ENCODE results near the gene WDR46. TPM values are rescaled to one million over a fixed set of nuclear protein-coding genes. Genes with fewer than 3 reads are reported as not detected.
A peak's percentile ranks its signal among the peaks of the same experiment; 100 is the strongest.

WDR46 gene
- total RNA-seq, 1 donor from 2014 or later = 31.1 TPM

- H3K4me3 Mint-ChIP-seq = peak within 1 kb of the TSS; percentile 98
- no peaks in the 10 kb centered on the region for H3K9me3 Mint-ChIP-seq
- peaks cover 21% of the 10 kb centered on the region for H4K20me1 ChIP-seq (ENCODE audit: low read depth)
- no peaks in the 10 kb centered on the region for H3K9me3 ChIP-seq (ENCODE audit: low read depth)
- H3K27ac ChIP-seq = peak within 1 kb of the TSS; percentile 65
- peak within 1 kb of the TSS; percentile 75 for H2AFZ ChIP-seq (replicated peaks)
- peak within 1 kb of the TSS; percentile 71 for H3K4me2 ChIP-seq
- no peaks in the 10 kb centered on the region for H3K36me3 ChIP-seq
- H3K9ac ChIP-seq = no peak within 1 kb of the TSS
- peak within 1 kb of the TSS; percentile 77 for H3K4me3 ChIP-seq
- no peak for TF ChIP-seq EZH2 (IDR thresholded peaks at IDR 0.05)
- TF ChIP-seq EZH2phosphoT487 (IDR thresholded peaks at IDR 0.05) = no peak
- TF ChIP-seq CTCF (IDR thresholded peaks at IDR 0.05) = no peak
- peaks cover 28% of the 10 kb centered on the region for H3K4me1 ChIP-seq
- H3K27ac Mint-ChIP-seq = peak within 1 kb of the TSS; percentile 98
- peaks cover 62% of the 10 kb centered on the region for H3F3A ChIP-seq (ENCODE audit: low read depth)
- H3K27me3 Mint-ChIP-seq (ENCODE audit: insufficient read depth, low read depth) = peaks cover 7% of the 10 kb centered on the region
- H3K27me3 ChIP-seq = peaks cover 12% of the 10 kb centered on the region
- peaks cover 62% of the 10 kb centered on the region for H3K4me1 Mint-ChIP-seq
- H3K36me3 Mint-ChIP-seq = peaks cover 24% of the 10 kb centered on the region
- peak; percentile 99 for DNase-seq (ENCODE audit: low spot score)
- peaks cover 41% of the 10 kb centered on the region for H3K79me2 ChIP-seq (ENCODE audit: low read depth)
Measured at GRCh38 chr6:33317669-33318425, 28.8 kb upstream of the WDR46 start, which contains the start of gene ZBTB22. Gene ZBTB22, minus strand, starts transcription at chr6:33317744. Its CDS starts 828 bp downstream, at chr6:33316916.

GRCh38 chr6:33317419-33317668 lies 28.3 kb upstream of the WDR46 start:
- no peaks in the 10 kb centered on the region for H3K9me3 ChIP-seq (ENCODE audit: low read depth)
- peaks cover 23% of the 10 kb centered on the region for H4K20me1 ChIP-seq (ENCODE audit: low read depth)
- DNase-seq (ENCODE audit: low spot score) = no peak
- H3K36me3 ChIP-seq = no peaks in the 10 kb centered on the region
- peaks cover 67% of the 10 kb centered on the region for H3K4me1 Mint-ChIP-seq
- H3F3A ChIP-seq (ENCODE audit: low read depth) = peaks cover 67% of the 10 kb centered on the region
- peaks cover 38% of the 10 kb centered on the region for H3K79me2 ChIP-seq (ENCODE audit: low read depth)
- TF ChIP-seq EZH2 (IDR thresholded peaks at IDR 0.05) (no peak), EZH2phosphoT487 (IDR thresholded peaks at IDR 0.05) (no peak), CTCF (IDR thresholded peaks at IDR 0.05) (no peak)
- no peak overlapping the region for H3K9ac ChIP-seq
- peak overlapping the region; percentile 86 for H3K4me3 Mint-ChIP-seq
- peaks cover 10% of the 10 kb centered on the region for H3K27me3 Mint-ChIP-seq (ENCODE audit: insufficient read depth, low read depth)
- H3K36me3 Mint-ChIP-seq = peaks cover 24% of the 10 kb centered on the region
- H3K4me3 ChIP-seq = peak overlapping the region; percentile 77
- peaks cover 17% of the 10 kb centered on the region for H3K27me3 ChIP-seq
- H3K4me2 ChIP-seq = peak overlapping the region; percentile 65
- peak overlapping the region; percentile 65 for H3K27ac ChIP-seq
- no peak overlapping the region for H3K27ac Mint-ChIP-seq
- H3K9me3 Mint-ChIP-seq = no peaks in the 10 kb centered on the region
- H3K4me1 ChIP-seq = peaks cover 31% of the 10 kb centered on the region
- H2AFZ ChIP-seq (replicated peaks) = no peak overlapping the region

- H3K27ac ChIP-seq = no peak overlapping the region
- no peaks in the 10 kb centered on the region for H3K9me3 ChIP-seq (ENCODE audit: low read depth)
- TF ChIP-seq EZH2phosphoT487 (IDR thresholded peaks at IDR 0.05) = no peak
- H3K27me3 Mint-ChIP-seq (ENCODE audit: insufficient read depth, low read depth) = peaks cover 11% of the 10 kb centered on the region
- H3K27me3 ChIP-seq = peaks cover 23% of the 10 kb centered on the region
- peak; percentile 26 for DNase-seq (ENCODE audit: low spot score)
- peak overlapping the region; percentile 77 for H3K4me3 ChIP-seq
- no peak overlapping the region for H3K27ac Mint-ChIP-seq
- peaks cover 32% of the 10 kb centered on the region for H3K79me2 ChIP-seq (ENCODE audit: low read depth)
- peaks cover 70% of the 10 kb centered on the region for H3F3A ChIP-seq (ENCODE audit: low read depth)
- peak overlapping the region; percentile 86 for H3K4me3 Mint-ChIP-seq
- peak overlapping the region; percentile 65 for H3K4me2 ChIP-seq
- no peak overlapping the region for H3K9ac ChIP-seq
- H3K9me3 Mint-ChIP-seq = no peaks in the 10 kb centered on the region
- H3K36me3 ChIP-seq = no peaks in the 10 kb centered on the region
- H4K20me1 ChIP-seq (ENCODE audit: low read depth) = peaks cover 27% of the 10 kb centered on the region
- peaks cover 67% of the 10 kb centered on the region for H3K4me1 Mint-ChIP-seq
- H3K36me3 Mint-ChIP-seq = peaks cover 24% of the 10 kb centered on the region
- H3K4me1 ChIP-seq = peaks cover 34% of the 10 kb centered on the region
- H2AFZ ChIP-seq (replicated peaks) = no peak overlapping the region
Measured at GRCh38 chr6:33316603-33317418, 27.8 kb upstream of the WDR46 start.

Data from neural progenitor cell (in vitro differentiated cells).